ENCODE data around the gene ANKS3.

ANKS3 gene

GRCh38 chr16:4684763-4685162, 49.3 kb downstream of the ANKS3 start:
- DNase-seq (ENCODE audit: low spot score), result no peak
- no peak for TF ChIP-seq CTCF (IDR thresholded peaks at IDR 0.05; ENCODE audit: extremely low read depth, missing control alignments)

GRCh38 chr16:4684058-4684715, 49.9 kb downstream of the ANKS3 start:
- no peak for DNase-seq (ENCODE audit: low spot score)
- TF ChIP-seq CTCF (IDR thresholded peaks at IDR 0.05; ENCODE audit: extremely low read depth, missing control alignments), result no peak

GRCh38 chr16:4683255-4684057, 50.6 kb downstream of the ANKS3 start:
- no peak for TF ChIP-seq CTCF (IDR thresholded peaks at IDR 0.05; ENCODE audit: extremely low read depth, missing control alignments)
- DNase-seq (ENCODE audit: low spot score), result no peak

- TF ChIP-seq CTCF (IDR thresholded peaks at IDR 0.05; ENCODE audit: extremely low read depth, missing control alignments), result no peak
- no peak for DNase-seq (ENCODE audit: low spot score)
Observed at GRCh38 chr16:4682616-4683254, 51.3 kb downstream of the ANKS3 start.

- DNase-seq (ENCODE audit: low spot score), result no peak
- no peak for TF ChIP-seq CTCF (IDR thresholded peaks at IDR 0.05; ENCODE audit: extremely low read depth, missing control alignments)
Observed at GRCh38 chr16:4682084-4682591, 51.9 kb downstream of the ANKS3 start.

- DNase-seq (ENCODE audit: low spot score), result no peak
- TF ChIP-seq CTCF (IDR thresholded peaks at IDR 0.05; ENCODE audit: extremely low read depth, missing control alignments), result no peak
Observed at GRCh38 chr16:4681471-4682083, 52.5 kb downstream of the ANKS3 start.

Data from GM20000 (cell line).